ENCODE measurements around the gene FAM219B. TPM values are rescaled to one million over a fixed set of nuclear protein-coding genes. Genes with fewer than 3 reads are reported as not detected.
A peak's percentile ranks its signal among the peaks of the same experiment; 100 is the strongest.

FAM219B gene
- total RNA-seq, 1 donor from 2014 or later = 90.4 TPM

DNA sequence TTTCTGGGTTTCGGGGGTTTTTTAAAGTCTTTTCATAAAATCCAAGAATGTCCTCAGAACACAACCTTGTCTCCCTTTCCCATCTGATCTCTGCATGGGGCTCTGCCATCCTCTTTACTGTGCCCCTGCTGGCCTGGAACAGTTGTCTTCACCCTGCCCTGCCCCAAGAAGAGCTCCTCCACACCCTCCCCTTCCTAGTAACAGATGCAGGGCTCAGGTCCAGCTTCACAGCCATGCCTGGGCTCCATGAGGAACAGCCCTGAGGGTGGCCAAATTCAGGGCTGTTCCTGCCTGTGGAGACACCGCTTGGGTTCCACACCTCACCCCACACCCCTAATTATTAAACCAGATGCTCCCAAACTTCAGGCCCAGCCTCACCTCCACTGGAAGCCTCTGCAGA lies 50.8 kb downstream of the FAM219B start:
- no peaks in the 10 kb centered on the region for H3K27me3 Mint-ChIP-seq
- peaks cover 40% of the 10 kb centered on the region for H3K36me3 Mint-ChIP-seq (ENCODE audit: low read depth)
- TF ChIP-seq CTCF (IDR thresholded peaks at IDR 0.05) = no peak
- ChIA-PET CTCF (interaction anchor here (3.9 kb wide), 1 partner anchor 45 kb away, joined by 22 read pairs; no protein-coding TSS in a partner anchor), POLR2A (interaction anchor here (4.0 to 4.9 kb wide), 2 partner anchors 11 to 14 kb away, joined by 35 to 42 read pairs; partner anchors contain the start of gene ULK3)
- DNase-seq (no peak), ATAC-seq (ENCODE audit: low read depth) (no peak)
- no peaks in the 10 kb centered on the region for H3K9me3 Mint-ChIP-seq
- peak overlapping the region; percentile 50 for H3K27ac Mint-ChIP-seq
- intact Hi-C loops (cut with micrococcal nuclease) = loop anchor here (2.0 kb wide), 1 partner anchor 13 kb away; the partner anchor contains the start of gene ULK3
- peak overlapping the region; percentile 24 for H3K4me3 Mint-ChIP-seq
- peaks cover 49% of the 10 kb centered on the region for H3K4me1 Mint-ChIP-seq

- Mint-ChIP-seq H3K27me3 (no peaks in the 10 kb centered on the region), H3K4me1 (peaks cover 48% of the 10 kb centered on the region), H3K9me3 (no peaks in the 10 kb centered on the region), H3K36me3 (ENCODE audit: low read depth) (peaks cover 52% of the 10 kb centered on the region), H3K27ac (peak overlapping the region; percentile 24), H3K4me3 (no peak overlapping the region)
- ATAC-seq (ENCODE audit: low read depth) (no peak), DNase-seq (no peak)
- no peak for TF ChIP-seq CTCF (IDR thresholded peaks at IDR 0.05)
- CTCF ChIA-PET = no interaction called here
- POLR2A ChIA-PET = interaction anchor here (0.5 to 1.2 kb wide), 2 partner anchors 11 to 25 kb away, joined by 3 to 5 read pairs; no protein-coding TSS in a partner anchor
- intact Hi-C loops (cut with micrococcal nuclease) = no loop called here
Measured at GRCh38 chr15:74854453-74855022, 52.1 kb downstream of the FAM219B start.

- no peak for TF ChIP-seq CTCF (IDR thresholded peaks at IDR 0.05)
- intact Hi-C loops (cut with micrococcal nuclease) = no loop called here
- H3K27ac Mint-ChIP-seq = no peak overlapping the region
- peaks cover 25% of the 10 kb centered on the region for H3K4me1 Mint-ChIP-seq
- no peaks in the 10 kb centered on the region for H3K27me3 Mint-ChIP-seq
- POLR2A ChIA-PET = no interaction called here
- H3K36me3 Mint-ChIP-seq (ENCODE audit: low read depth) = peaks cover 70% of the 10 kb centered on the region
- CTCF ChIA-PET = no interaction called here
- ATAC-seq (ENCODE audit: low read depth) (no peak), DNase-seq (no peak)
- no peaks in the 10 kb centered on the region for H3K9me3 Mint-ChIP-seq
- no peak overlapping the region for H3K4me3 Mint-ChIP-seq
Measured at GRCh38 chr15:74851960-74852359, 54.7 kb downstream of the FAM219B start.

- Mint-ChIP-seq H3K4me3 (no peak overlapping the region), H3K4me1 (peaks cover 20% of the 10 kb centered on the region), H3K9me3 (no peaks in the 10 kb centered on the region), H3K27ac (no peak overlapping the region), H3K36me3 (ENCODE audit: low read depth) (peaks cover 70% of the 10 kb centered on the region), H3K27me3 (no peaks in the 10 kb centered on the region)
- no peak for DNase-seq
- POLR2A ChIA-PET = no interaction called here
- no peak for ATAC-seq (ENCODE audit: low read depth)
- CTCF ChIA-PET = no interaction called here
- TF ChIP-seq CTCF (IDR thresholded peaks at IDR 0.05) = no peak
- intact Hi-C loops (cut with micrococcal nuclease) = no loop called here
Measured at GRCh38 chr15:74850393-74850792, 56.3 kb downstream of the FAM219B start.

Other genes starting within 250 kb of the FAM219B start
- gene EDC3, start 210.8 kb downstream of the FAM219B start, total RNA-seq = 44.8 and 49.5 TPM in 2 replicates
- 0.49 and 1.3 TPM in 2 replicates for gene CYP1A1, start 181.3 kb downstream of the FAM219B start, total RNA-seq
- 0.16 TPM in 1 of 2 replicates, not detected in the other for gene CYP1A2, start 158.0 kb downstream of the FAM219B start, total RNA-seq
- gene CSK, start 124.8 kb downstream of the FAM219B start, total RNA-seq = 540 and 557 TPM in 2 replicates
- 1.0 and 2.2 TPM in 2 replicates for gene LMAN1L, start 94.0 kb downstream of the FAM219B start, total RNA-seq
- gene CPLX3, start 80.2 kb downstream of the FAM219B start, total RNA-seq = 0.20 and 0.22 TPM in 2 replicates
- 43.6 and 52.1 TPM in 2 replicates for gene ULK3, start 63.7 kb downstream of the FAM219B start, total RNA-seq
- gene SCAMP2, start 33.5 kb downstream of the FAM219B start, total RNA-seq = 112 and 129 TPM in 2 replicates
- gene MPI, start 16.8 kb downstream of the FAM219B start, total RNA-seq = 33.1 and 40.2 TPM in 2 replicates
- 150 and 159 TPM in 2 replicates for gene COX5A, start 31.2 kb upstream of the FAM219B start, total RNA-seq
- 4.0 and 4.3 TPM in 2 replicates for gene RPP25, start 49.9 kb upstream of the FAM219B start, total RNA-seq
- gene SCAMP5, start 88.7 kb upstream of the FAM219B start, total RNA-seq = 0.44 and 0.62 TPM in 2 replicates
- gene PPCDC, start 116.7 kb upstream of the FAM219B start, total RNA-seq = 13.5 and 16.6 TPM in 2 replicates

Measured in activated B cell treated with CpG ODN at 0.5 μM for 24 hours (primary cell).